Muscle layer of colon (tissue), 2 donors: ENCODE results near the gene SETD1B.
A peak's percentile ranks its signal among the peaks of the same experiment; 100 is the strongest.

Experiments
- H3K27ac ChIP-seq: one replicate; pipeline ENCODE4 v1.7.0; 2013; ENCODE audit warnings: low read depth, mild to moderate bottlenecking, low read length, moderate library complexity
- H3K27me3 ChIP-seq, 2 donors: one replicate each; pipeline ENCODE4 v1.7.0; 2013; ENCODE audit warnings: low read length in 2 of 2, mild to moderate bottlenecking in 2 of 2; ENCODE audit not compliant: insufficient read depth in 2 of 2, control insufficient read depth in 1 of 2
- H3K36me3 ChIP-seq: one replicate; pipeline ENCODE4 v1.7.0; 2013; ENCODE audit warnings: mild to moderate bottlenecking, low read length; ENCODE audit not compliant: insufficient read depth
- H3K4me1 ChIP-seq: one replicate; pipeline ENCODE4 v1.7.0; 2013; ENCODE audit warnings: mild to moderate bottlenecking, low read length; ENCODE audit not compliant: insufficient read depth
- H3K4me3 ChIP-seq, 2 donors: one replicate each; pipeline ENCODE4 v1.7.0; 2013; ENCODE audit warnings: low read length in 2 of 2, low read depth in 1 of 2, mild to moderate bottlenecking in 1 of 2, moderate library complexity in 1 of 2
- H3K9ac ChIP-seq: one replicate; pipeline ENCODE4 v1.7.0; 2013; ENCODE audit warnings: low read length
- H3K9me3 ChIP-seq: one replicate; pipeline ENCODE4 v1.7.0; 2013; ENCODE audit warnings: mild to moderate bottlenecking, low read length
- donor health status: abdominal sarcoma.
- donor health status: Adenocarcinoma of cecum.

Gene SETD1B

GRCh38 chr12:121791671-121792551, 11.9 kb upstream of the SETD1B start:
- H3K9ac ChIP-seq = no peak overlapping the region
- H3K27me3 ChIP-seq = no peaks in the 10 kb centered on the region
- no peak overlapping the region for H3K4me3 ChIP-seq
- H3K4me1 ChIP-seq = peaks cover 32% of the 10 kb centered on the region
- H3K27ac ChIP-seq = peak overlapping the region; percentile 66
- no peaks in the 10 kb centered on the region for H3K9me3 ChIP-seq
- H3K36me3 ChIP-seq = peaks cover 12% of the 10 kb centered on the region

- H3K4me3 ChIP-seq = peak overlapping the region; percentile 77 to 80
- peak overlapping the region; percentile 66 for H3K27ac ChIP-seq
- peaks cover 41% of the 10 kb centered on the region for H3K4me1 ChIP-seq
- no peaks in the 10 kb centered on the region for H3K9me3 ChIP-seq
- peaks cover 12% of the 10 kb centered on the region for H3K36me3 ChIP-seq
- H3K27me3 ChIP-seq = no peaks in the 10 kb centered on the region
- no peak overlapping the region for H3K9ac ChIP-seq
Measured at GRCh38 chr12:121792607-121793439, 11.0 kb upstream of the SETD1B start.

GRCh38 chr12:121793440-121793837, 10.4 kb upstream of the SETD1B start, which contains the start of gene RHOF:
Gene RHOF, minus strand, starts transcription at chr12:121793688. Its CDS starts 55 bp downstream, at chr12:121793633.
- Histone ChIP-seq H3K4me3 (peak within 1 kb of the TSS; percentile 77 to 80), H3K27me3 (no peaks in the 10 kb centered on the region), H3K9me3 (no peaks in the 10 kb centered on the region), H3K36me3 (peaks cover 14% of the 10 kb centered on the region), H3K4me1 (peaks cover 47% of the 10 kb centered on the region), H3K27ac (peak within 1 kb of the TSS; percentile 85), H3K9ac (peak within 1 kb of the TSS; percentile 38)

GRCh38 chr12:121793838-121794533, 9.8 kb upstream of the SETD1B start:
- Histone ChIP-seq H3K4me1 (peaks cover 53% of the 10 kb centered on the region), H3K27me3 (no peaks in the 10 kb centered on the region), H3K9me3 (no peaks in the 10 kb centered on the region), H3K27ac (peak overlapping the region; percentile 85), H3K9ac (peak overlapping the region; percentile 21), H3K4me3 (peak overlapping the region; percentile 77 to 80), H3K36me3 (peaks cover 17% of the 10 kb centered on the region)

GRCh38 chr12:121794534-121795033, 9.2 kb upstream of the SETD1B start:
- no peaks in the 10 kb centered on the region for H3K9me3 ChIP-seq
- H3K9ac ChIP-seq = peak overlapping the region; percentile 38
- peak overlapping the region in 1 of 2 donors; percentile 51 for H3K4me3 ChIP-seq
- H3K4me1 ChIP-seq = peaks cover 56% of the 10 kb centered on the region
- peak overlapping the region; percentile 85 for H3K27ac ChIP-seq
- H3K27me3 ChIP-seq = no peaks in the 10 kb centered on the region
- H3K36me3 ChIP-seq = peaks cover 17% of the 10 kb centered on the region

- peak overlapping the region in 1 of 2 donors; percentile 51 for H3K4me3 ChIP-seq
- H3K4me1 ChIP-seq = peaks cover 56% of the 10 kb centered on the region
- H3K9ac ChIP-seq = peak overlapping the region; percentile 38
- no peaks in the 10 kb centered on the region for H3K9me3 ChIP-seq
- H3K36me3 ChIP-seq = peaks cover 17% of the 10 kb centered on the region
- peak overlapping the region; percentile 85 for H3K27ac ChIP-seq
- H3K27me3 ChIP-seq = no peaks in the 10 kb centered on the region
Measured at GRCh38 chr12:121795034-121795968, 8.5 kb upstream of the SETD1B start.

GRCh38 chr12:121796855-121797751, 6.7 kb upstream of the SETD1B start:
- Histone ChIP-seq H3K4me1 (peaks cover 56% of the 10 kb centered on the region), H3K9me3 (no peaks in the 10 kb centered on the region), H3K36me3 (peaks cover 17% of the 10 kb centered on the region), H3K4me3 (peak overlapping the region in 1 of 2 donors; percentile 59), H3K9ac (peak overlapping the region; percentile 39), H3K27me3 (no peaks in the 10 kb centered on the region), H3K27ac (peak overlapping the region; percentile 93)

GRCh38 chr12:121797937-121798786, 5.6 kb upstream of the SETD1B start:
- peak overlapping the region; percentile 93 for H3K27ac ChIP-seq
- H3K9ac ChIP-seq = peak overlapping the region; percentile 68
- peaks cover 51% of the 10 kb centered on the region for H3K4me1 ChIP-seq
- H3K4me3 ChIP-seq = peak overlapping the region; percentile 18 to 50
- no peaks in the 10 kb centered on the region for H3K9me3 ChIP-seq
- no peaks in the 10 kb centered on the region for H3K27me3 ChIP-seq
- H3K36me3 ChIP-seq = peaks cover 17% of the 10 kb centered on the region

GRCh38 chr12:121798787-121799155, 5.0 kb upstream of the SETD1B start:
- Histone ChIP-seq H3K9ac (peak overlapping the region; percentile 68), H3K9me3 (no peaks in the 10 kb centered on the region), H3K4me3 (peak overlapping the region in 1 of 2 donors; percentile 50), H3K27ac (peak overlapping the region; percentile 93), H3K4me1 (peaks cover 51% of the 10 kb centered on the region), H3K27me3 (no peaks in the 10 kb centered on the region), H3K36me3 (peaks cover 17% of the 10 kb centered on the region)
